ENCODE data around the gene RIMS4. TPM values are rescaled to one million over a fixed set of nuclear protein-coding genes. Genes with fewer than 3 reads are reported as not detected.
A peak's percentile ranks its signal among the peaks of the same experiment; 100 is the strongest.

The RIMS4 gene
- total RNA-seq, 2 donors from 2014 or later, result 1.0 to 61.9 TPM

GRCh38 chr20:44719841-44720240, 90.5 kb downstream of the RIMS4 start:
- intact Hi-C loops (cut with DNase I), result no loop called here
- WGBS, result 89% methylated on average over 19 of the region's 19 CpGs

GRCh38 chr20:44717986-44718385, 92.4 kb downstream of the RIMS4 start:
- H3K27ac ChIP-seq, result no peak overlapping the region
- no peak for DNase-seq (ENCODE audit: low spot score)
- intact Hi-C loops (cut with DNase I), result no loop called here

More at GRCh38 chr20:44719841-44720240, 90.5 kb downstream of the RIMS4 start:
- H3K27ac ChIP-seq, result peak overlapping the region in 1 of 2 donors; percentile 51
- TF ChIP-seq POLR2AphosphoS5 (IDR thresholded peaks at IDR 0.05) (no peak), CTCF (IDR thresholded peaks at IDR 0.05) (no peak), POLR2A (IDR thresholded peaks at IDR 0.05) (no peak)
- H3K4me1 ChIP-seq (replicated peaks), result no peaks in the 10 kb centered on the region
- no peak overlapping the region for H3K4me3 ChIP-seq
- no peaks in the 10 kb centered on the region for H3K9me3 ChIP-seq
- H3K36me3 ChIP-seq, result no peaks in the 10 kb centered on the region
- no peak for DNase-seq (ENCODE audit: low spot score)
- no peaks in the 10 kb centered on the region for H3K27me3 ChIP-seq (replicated peaks; ENCODE audit: insufficient read depth)

GRCh38 chr20:44716309-44717106, 93.8 kb downstream of the RIMS4 start:
- Histone ChIP-seq H3K36me3 (no peaks in the 10 kb centered on the region), H3K27me3 (replicated peaks; ENCODE audit: insufficient read depth) (no peaks in the 10 kb centered on the region), H3K9me3 (no peaks in the 10 kb centered on the region), H3K4me1 (replicated peaks) (peaks cover 4% of the 10 kb centered on the region), H3K4me3 (no peak overlapping the region), H3K27ac (peak overlapping the region in 1 of 2 donors; percentile 54)
- DNase-seq (ENCODE audit: low spot score), result no peak
- WGBS, result 28% methylated on average over 13 of the region's 13 CpGs
- TF ChIP-seq POLR2AphosphoS5 (IDR thresholded peaks at IDR 0.05) (no peak), POLR2A (IDR thresholded peaks at IDR 0.05) (no peak), CTCF (IDR thresholded peaks at IDR 0.05) (no peak)
- intact Hi-C loops (cut with DNase I), result no loop called here

More at GRCh38 chr20:44717986-44718385, 92.4 kb downstream of the RIMS4 start:
- WGBS, result 86% methylated on average over 10 of the region's 10 CpGs
- H3K4me1 ChIP-seq (replicated peaks), result peaks cover 4% of the 10 kb centered on the region
- H3K27me3 ChIP-seq (replicated peaks; ENCODE audit: insufficient read depth), result no peaks in the 10 kb centered on the region
- no peaks in the 10 kb centered on the region for H3K36me3 ChIP-seq
- no peak for TF ChIP-seq POLR2AphosphoS5 (IDR thresholded peaks at IDR 0.05)
- TF ChIP-seq POLR2A (IDR thresholded peaks at IDR 0.05), result no peak
- TF ChIP-seq CTCF (IDR thresholded peaks at IDR 0.05), result peak in 1 of 4 experiments; percentile 16
- H3K4me3 ChIP-seq, result no peak overlapping the region
- no peaks in the 10 kb centered on the region for H3K9me3 ChIP-seq

GRCh38 chr20:44715499-44716308, 94.6 kb downstream of the RIMS4 start:
- Histone ChIP-seq H3K36me3 (no peaks in the 10 kb centered on the region), H3K4me1 (replicated peaks) (peaks cover 4% of the 10 kb centered on the region), H3K9me3 (no peaks in the 10 kb centered on the region), H3K4me3 (no peak overlapping the region), H3K27me3 (replicated peaks; ENCODE audit: insufficient read depth) (no peaks in the 10 kb centered on the region), H3K27ac (peak overlapping the region in 1 of 2 donors; percentile 60)
- DNase-seq (ENCODE audit: low spot score), result no peak
- TF ChIP-seq POLR2A (IDR thresholded peaks at IDR 0.05) (no peak), CTCF (IDR thresholded peaks at IDR 0.05) (no peak), POLR2AphosphoS5 (IDR thresholded peaks at IDR 0.05) (no peak)
- WGBS, result 72% methylated on average over 5 of the region's 5 CpGs
- intact Hi-C loops (cut with DNase I), result no loop called here

Data from prostate gland (tissue), 2 donors.